GM15510 (cell line): ENCODE measurements around the gene HLCS.

Experiments used
- POLR2A ChIP-seq: IDR thresholded peaks from 3 replicates; pipeline ENCODE4 v1.6.1; 2011; ENCODE audit warnings: borderline replicate concordance; ENCODE audit not compliant: insufficient read length; ENCODE audit errors: extremely low read depth

Gene HLCS

GRCh38 chr21:36835383-36835795 lies 131.1 kb downstream of the HLCS start:
- no peak for TF ChIP-seq POLR2A

- no peak for TF ChIP-seq POLR2A
Observed at GRCh38 chr21:36834192-36834591, 132.3 kb downstream of the HLCS start.

GRCh38 chr21:36830100-36830499 lies 136.4 kb downstream of the HLCS start:
- no peak for TF ChIP-seq POLR2A

GRCh38 chr21:36828891-36829515 lies 137.5 kb downstream of the HLCS start:
- TF ChIP-seq POLR2A, result no peak

- TF ChIP-seq POLR2A, result no peak
Observed at GRCh38 chr21:36828208-36828607, 138.3 kb downstream of the HLCS start.

GRCh38 chr21:36825658-36826057 lies 140.8 kb downstream of the HLCS start:
- no peak for TF ChIP-seq POLR2A

GRCh38 chr21:36821032-36821299 lies 145.5 kb downstream of the HLCS start:
- TF ChIP-seq POLR2A, result no peak

GRCh38 chr21:36820176-36821031 lies 146.1 kb downstream of the HLCS start:
- TF ChIP-seq POLR2A, result no peak

GRCh38 chr21:36817732-36818450 lies 148.6 kb downstream of the HLCS start:
- no peak for TF ChIP-seq POLR2A

GRCh38 chr21:36816561-36817130 lies 149.8 kb downstream of the HLCS start:
- no peak for TF ChIP-seq POLR2A

GRCh38 chr21:36815284-36815683 lies 151.2 kb downstream of the HLCS start:
- no peak for TF ChIP-seq POLR2A

GRCh38 chr21:36813052-36813451 lies 153.4 kb downstream of the HLCS start:
- no peak for TF ChIP-seq POLR2A

GRCh38 chr21:36811762-36812161 lies 154.7 kb downstream of the HLCS start:
- no peak for TF ChIP-seq POLR2A

- no peak for TF ChIP-seq POLR2A
Observed at GRCh38 chr21:36810443-36810842, 156.0 kb downstream of the HLCS start.

GRCh38 chr21:36807422-36807928 lies 159.0 kb downstream of the HLCS start:
- TF ChIP-seq POLR2A, result no peak

GRCh38 chr21:36806103-36806502 lies 160.4 kb downstream of the HLCS start:
- no peak for TF ChIP-seq POLR2A
